T-helper 17 cell (primary cell): Measurements from ENCODE around the gene ERLIN1. TPM values are rescaled to one million over a fixed set of nuclear protein-coding genes. Genes with fewer than 3 reads are reported as not detected.

Experiments used
- ATAC-seq: fragments of 150-1000 bp; cut with Tn5 transposase; 2 replicates; pipeline ENCODE4 v1.10.0; 2021; ENCODE audit warnings: mild to moderate bottlenecking, moderate library complexity
- DNase-seq, 3 donors: peaks; one replicate each; pipeline versions ENCODE4 v3.0.0 to v3.0.0-alpha.2; 2020 to 2021
- H3K9me3 ChIP-seq: one replicate; pipeline ENCODE4 v1.7.0; 2013; ENCODE audit warnings: low read length, mild to moderate bottlenecking; ENCODE audit not compliant: control insufficient read depth, poor library complexity, severe bottlenecking
- H3K27ac Mint-ChIP-seq: one replicate; pipeline ENCODE4 v1.8.0; 2022; ENCODE audit warnings: mild to moderate bottlenecking, moderate library complexity, mixed read lengths
- H3K27me3 Mint-ChIP-seq: one replicate; pipeline ENCODE4 v1.8.0; 2022; ENCODE audit warnings: mixed read lengths
- H3K36me3 Mint-ChIP-seq: one replicate; pipeline ENCODE4 v1.8.0; 2022; ENCODE audit warnings: low read depth, mixed read lengths
- H3K4me1 Mint-ChIP-seq: one replicate; pipeline ENCODE4 v1.8.0; 2022; ENCODE audit warnings: mild to moderate bottlenecking, mixed read lengths
- H3K4me3 Mint-ChIP-seq: one replicate; pipeline ENCODE4 v1.8.0; 2022; ENCODE audit warnings: mild to moderate bottlenecking, moderate library complexity, mixed read lengths
- total RNA-seq, 4 donors: library from RNA in 2 of 4; stranded (reverse) in 2 of 4; gene quantifications; one replicate each; pipeline ENCODE4 v1.2.3 and lab custom pipeline; 2022 to 2026

Gene ERLIN1
- total RNA-seq, 2 donors from 2014 or later, result 3.7 to 5.7 TPM

DNA sequence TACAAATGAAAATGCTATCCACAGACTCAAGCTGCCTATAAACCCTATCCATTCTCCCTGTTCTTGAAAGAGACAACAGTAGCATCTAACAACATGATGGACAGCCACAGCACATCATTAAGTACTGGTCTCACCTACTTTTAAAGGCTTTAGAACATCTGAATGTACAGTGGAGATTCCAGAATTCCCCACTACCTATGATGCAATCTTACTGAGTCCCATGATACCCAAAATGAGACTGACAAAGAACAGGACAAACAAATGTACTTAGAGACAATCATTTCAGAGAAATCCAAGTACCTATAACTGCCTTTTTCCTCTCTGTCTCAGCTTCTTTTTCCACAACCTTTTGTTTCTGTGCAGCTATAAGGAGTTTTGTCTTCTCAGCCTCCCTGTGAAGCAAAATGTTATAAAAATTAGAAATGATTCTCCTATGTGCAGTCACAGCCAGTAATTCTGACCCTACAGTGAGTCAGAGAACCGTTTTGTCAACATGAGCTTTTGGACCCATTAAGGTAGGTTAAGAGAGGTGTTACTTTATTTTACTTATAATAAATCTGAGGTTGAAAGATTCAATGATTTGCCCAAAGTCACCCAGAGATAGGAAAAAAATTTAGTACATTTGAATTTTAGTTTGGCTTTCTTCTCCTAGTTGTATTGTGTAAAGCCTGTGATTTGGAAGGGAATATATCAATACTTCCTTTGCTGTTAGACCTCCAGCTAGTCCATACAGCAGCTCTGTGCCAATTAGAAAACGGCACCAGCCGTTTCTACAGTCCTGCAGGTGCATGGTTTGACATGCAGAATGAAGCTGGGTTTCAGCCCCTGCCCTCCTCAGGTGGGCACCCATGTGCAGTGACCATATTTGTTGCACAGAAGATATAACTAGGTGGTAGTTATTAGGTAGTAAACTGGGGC lies 21.9 kb downstream of the ERLIN1 start:
- DNase-seq (no peak), ATAC-seq (no peak)
- peaks cover 13% of the 10 kb centered on the region for H3K4me1 Mint-ChIP-seq
- peaks cover 5% of the 10 kb centered on the region for H3K36me3 Mint-ChIP-seq
- no peak overlapping the region for H3K4me3 Mint-ChIP-seq
- no peaks in the 10 kb centered on the region for H3K27me3 Mint-ChIP-seq
- H3K27ac Mint-ChIP-seq, result no peak overlapping the region
- no peaks in the 10 kb centered on the region for H3K9me3 ChIP-seq

DNA sequence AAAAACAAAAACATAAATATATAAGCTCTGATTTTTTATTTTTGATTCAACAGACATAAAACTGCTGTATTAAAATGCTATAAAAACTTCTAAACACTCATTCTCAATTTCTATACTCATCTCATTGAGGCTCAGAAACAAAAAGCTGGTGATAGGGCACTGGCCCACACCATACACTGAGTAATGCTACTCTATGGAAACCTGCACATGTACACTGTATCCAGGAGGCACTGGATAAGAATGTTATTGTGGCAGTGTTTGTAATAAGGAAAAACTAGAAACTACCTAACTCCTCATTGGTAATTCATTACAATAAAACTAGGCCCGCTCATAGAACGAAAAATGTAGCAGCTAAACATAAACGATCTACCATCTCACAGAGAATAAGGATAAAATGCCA lies 23.1 kb downstream of the ERLIN1 start:
- ATAC-seq (no peak), DNase-seq (no peak)
- H3K27me3 Mint-ChIP-seq, result no peaks in the 10 kb centered on the region
- no peak overlapping the region for H3K4me3 Mint-ChIP-seq
- H3K4me1 Mint-ChIP-seq, result peaks cover 11% of the 10 kb centered on the region
- no peaks in the 10 kb centered on the region for H3K9me3 ChIP-seq
- peaks cover 8% of the 10 kb centered on the region for H3K36me3 Mint-ChIP-seq
- no peak overlapping the region for H3K27ac Mint-ChIP-seq

DNA sequence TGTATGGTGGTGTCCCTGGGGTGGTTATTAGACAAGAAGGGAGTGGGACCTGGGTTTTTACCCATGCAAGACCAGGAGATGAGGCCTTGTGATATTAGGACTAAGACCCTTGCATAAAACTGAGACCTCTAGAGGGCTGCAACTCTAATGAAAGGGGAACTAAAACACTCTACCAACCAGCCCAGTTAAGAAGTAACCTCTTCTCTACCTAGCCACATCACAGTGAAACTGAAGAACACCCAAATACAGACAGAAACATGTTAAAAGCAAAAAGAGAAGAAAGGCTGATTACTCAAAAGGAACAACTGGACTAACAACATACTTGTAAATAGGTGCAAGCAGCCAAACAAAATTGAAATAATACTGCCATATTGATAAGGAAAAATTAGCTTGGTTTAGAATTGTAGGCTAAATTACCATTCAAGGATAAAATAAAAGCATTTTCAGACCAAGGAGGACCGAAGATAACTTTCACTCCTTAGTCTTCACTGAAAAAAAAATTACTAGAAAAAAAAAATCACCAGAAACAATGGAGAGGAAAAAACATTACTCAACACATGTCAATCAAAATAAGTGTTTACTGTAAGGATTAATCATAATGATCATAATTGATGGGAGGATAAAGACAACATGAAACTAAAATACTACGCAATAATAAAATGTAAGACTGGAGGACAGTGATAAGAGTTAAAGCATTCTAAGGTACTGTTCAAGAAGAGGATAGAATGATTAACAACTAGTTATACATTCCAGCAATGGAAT lies 27.6 kb downstream of the ERLIN1 start:
- H3K27ac Mint-ChIP-seq, result no peak overlapping the region
- H3K27me3 Mint-ChIP-seq, result no peaks in the 10 kb centered on the region
- H3K36me3 Mint-ChIP-seq, result peaks cover 31% of the 10 kb centered on the region
- H3K9me3 ChIP-seq, result no peaks in the 10 kb centered on the region
- H3K4me3 Mint-ChIP-seq, result no peak overlapping the region
- ATAC-seq, result no peak
- no peak for DNase-seq
- H3K4me1 Mint-ChIP-seq, result peaks cover 13% of the 10 kb centered on the region

DNA sequence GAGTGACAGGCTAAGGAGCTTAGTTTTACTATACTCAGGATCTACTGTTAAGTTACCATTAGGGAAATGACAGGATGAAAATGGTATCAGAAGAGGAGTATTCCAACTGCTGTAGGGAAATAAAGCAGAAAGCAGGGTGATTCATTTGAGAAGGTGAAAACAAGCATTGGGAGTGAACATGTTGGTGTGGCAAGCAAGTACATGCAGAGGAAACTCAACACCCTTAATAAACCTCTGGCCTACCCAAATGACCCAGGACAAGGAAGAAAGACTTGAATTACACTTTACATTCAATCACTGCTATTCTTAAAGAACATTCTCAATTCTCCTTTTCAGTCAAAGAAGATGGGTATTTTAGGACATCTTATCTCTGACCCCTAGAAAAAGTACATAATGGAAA lies 28.7 kb downstream of the ERLIN1 start:
- DNase-seq, result no peak
- ATAC-seq, result no peak
- H3K27ac Mint-ChIP-seq, result no peak overlapping the region

DNA sequence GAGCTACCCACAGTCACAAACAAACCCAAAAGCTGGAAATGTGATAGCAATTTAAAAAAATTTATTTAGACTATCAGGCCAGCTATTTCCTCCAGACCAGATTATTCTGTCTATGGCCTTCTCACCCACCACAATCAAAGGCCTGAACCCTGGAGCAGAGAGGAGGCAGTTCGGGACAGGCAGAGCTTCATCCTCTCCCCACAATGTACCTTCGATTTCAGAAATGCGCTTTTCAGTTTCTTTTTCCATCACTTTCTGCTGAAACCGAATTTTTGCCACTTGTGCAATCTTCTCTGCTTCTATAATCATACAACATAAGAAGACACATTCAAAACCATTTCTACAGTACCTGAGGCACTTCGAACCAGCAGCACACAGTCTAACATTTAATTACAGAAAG lies 29.9 kb downstream of the ERLIN1 start:
- Mint-ChIP-seq H3K4me3 (no peak overlapping the region), H3K4me1 (peaks cover 9% of the 10 kb centered on the region), H3K36me3 (peaks cover 38% of the 10 kb centered on the region), H3K27ac (no peak overlapping the region), H3K27me3 (no peaks in the 10 kb centered on the region)
- DNase-seq (no peak), ATAC-seq (no peak)
- no peaks in the 10 kb centered on the region for H3K9me3 ChIP-seq

More for the DNA sequence above, 28.7 kb downstream of the ERLIN1 start:
- Mint-ChIP-seq H3K4me1 (peaks cover 12% of the 10 kb centered on the region), H3K27me3 (no peaks in the 10 kb centered on the region), H3K4me3 (no peak overlapping the region), H3K36me3 (peaks cover 33% of the 10 kb centered on the region)
- no peaks in the 10 kb centered on the region for H3K9me3 ChIP-seq

DNA sequence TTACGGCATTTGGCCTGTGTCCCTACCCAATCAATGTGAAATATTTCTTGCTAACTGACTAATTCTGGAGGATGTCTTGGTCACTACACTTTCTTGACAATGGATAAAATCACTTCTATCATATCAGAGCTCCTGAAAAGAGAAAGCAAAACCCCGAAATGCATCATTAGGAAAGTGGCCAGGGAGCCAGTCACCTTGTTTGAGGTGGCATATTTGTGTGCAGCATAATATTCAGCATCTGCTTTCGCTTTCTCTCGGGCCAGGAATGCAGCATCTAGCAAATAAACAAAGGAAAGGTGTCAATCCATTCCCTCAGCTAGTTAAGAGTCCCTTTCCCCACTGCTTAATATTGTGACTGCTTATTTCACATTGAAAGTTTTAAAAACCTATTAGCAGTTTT lies 31.2 kb downstream of the ERLIN1 start:
- H3K4me1 Mint-ChIP-seq, result peaks cover 9% of the 10 kb centered on the region
- peaks cover 40% of the 10 kb centered on the region for H3K36me3 Mint-ChIP-seq
- no peaks in the 10 kb centered on the region for H3K27me3 Mint-ChIP-seq
- DNase-seq, result no peak
- no peak overlapping the region for H3K4me3 Mint-ChIP-seq
- H3K9me3 ChIP-seq, result no peaks in the 10 kb centered on the region
- no peak for ATAC-seq
- H3K27ac Mint-ChIP-seq, result peak overlapping the region; percentile 39

DNA sequence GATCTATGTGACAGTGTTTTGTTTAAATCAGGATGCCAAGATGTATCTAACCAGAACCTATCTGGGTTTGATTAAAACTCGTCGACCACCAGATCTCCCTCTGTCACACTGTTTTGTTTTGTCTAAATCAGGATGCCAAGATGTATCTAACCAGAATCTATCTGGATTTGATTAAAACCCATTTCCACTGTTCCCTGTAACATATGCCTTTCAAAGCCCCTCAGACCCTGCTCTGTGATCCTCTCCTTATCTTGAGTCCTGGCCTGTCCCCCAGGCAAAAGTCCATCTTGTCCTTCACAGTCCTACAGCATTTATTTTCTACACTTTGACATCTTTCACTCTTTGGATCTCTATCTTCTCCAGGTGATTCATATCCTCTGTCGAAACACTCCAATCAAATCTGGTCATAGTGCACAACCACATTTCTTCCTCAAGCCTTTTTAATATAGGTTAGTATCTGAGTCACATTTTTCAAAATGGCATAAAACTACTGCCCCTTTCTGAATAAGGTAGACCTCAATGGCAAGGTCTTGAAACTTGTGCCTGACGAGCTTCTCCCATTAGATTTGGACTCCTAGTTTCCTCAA lies 32.5 kb downstream of the ERLIN1 start:
- Mint-ChIP-seq H3K27me3 (no peaks in the 10 kb centered on the region), H3K4me3 (no peak overlapping the region), H3K36me3 (peaks cover 40% of the 10 kb centered on the region), H3K27ac (peak overlapping the region; percentile 51), H3K4me1 (peaks cover 6% of the 10 kb centered on the region)
- no peak for ATAC-seq
- no peak for DNase-seq
- no peaks in the 10 kb centered on the region for H3K9me3 ChIP-seq

DNA sequence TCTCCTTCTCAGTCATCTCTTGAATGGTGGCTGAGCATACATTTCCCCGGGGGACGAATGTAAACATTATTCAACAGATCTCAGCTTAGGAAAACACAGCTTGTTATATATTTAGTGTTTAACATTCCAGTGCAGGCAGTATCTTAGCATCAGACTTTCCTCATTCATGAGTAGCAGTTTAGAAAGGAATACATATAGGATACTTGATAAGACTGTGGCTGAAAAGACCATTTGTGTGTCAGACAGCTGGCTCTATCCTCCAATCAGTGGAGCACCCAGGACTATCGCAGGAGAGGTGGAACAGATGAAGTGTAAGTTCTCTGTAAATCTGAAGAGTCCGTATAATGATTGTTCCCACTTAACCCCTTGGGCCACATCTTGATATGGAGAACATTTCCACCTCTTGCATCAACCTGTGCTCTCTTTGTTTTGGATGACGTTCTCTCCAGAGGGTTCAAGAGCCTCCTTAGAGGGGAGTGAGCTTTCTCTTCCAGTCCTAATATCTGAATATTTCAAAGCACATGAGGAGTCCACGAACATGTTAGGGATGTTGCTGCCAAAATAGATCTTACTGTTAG lies 34.0 kb downstream of the ERLIN1 start:
- no peak overlapping the region for H3K4me3 Mint-ChIP-seq
- peaks cover 35% of the 10 kb centered on the region for H3K36me3 Mint-ChIP-seq
- DNase-seq (no peak), ATAC-seq (no peak)
- no peaks in the 10 kb centered on the region for H3K27me3 Mint-ChIP-seq
- peaks cover 1% of the 10 kb centered on the region for H3K4me1 Mint-ChIP-seq
- no peak overlapping the region for H3K27ac Mint-ChIP-seq
- no peaks in the 10 kb centered on the region for H3K9me3 ChIP-seq

DNA sequence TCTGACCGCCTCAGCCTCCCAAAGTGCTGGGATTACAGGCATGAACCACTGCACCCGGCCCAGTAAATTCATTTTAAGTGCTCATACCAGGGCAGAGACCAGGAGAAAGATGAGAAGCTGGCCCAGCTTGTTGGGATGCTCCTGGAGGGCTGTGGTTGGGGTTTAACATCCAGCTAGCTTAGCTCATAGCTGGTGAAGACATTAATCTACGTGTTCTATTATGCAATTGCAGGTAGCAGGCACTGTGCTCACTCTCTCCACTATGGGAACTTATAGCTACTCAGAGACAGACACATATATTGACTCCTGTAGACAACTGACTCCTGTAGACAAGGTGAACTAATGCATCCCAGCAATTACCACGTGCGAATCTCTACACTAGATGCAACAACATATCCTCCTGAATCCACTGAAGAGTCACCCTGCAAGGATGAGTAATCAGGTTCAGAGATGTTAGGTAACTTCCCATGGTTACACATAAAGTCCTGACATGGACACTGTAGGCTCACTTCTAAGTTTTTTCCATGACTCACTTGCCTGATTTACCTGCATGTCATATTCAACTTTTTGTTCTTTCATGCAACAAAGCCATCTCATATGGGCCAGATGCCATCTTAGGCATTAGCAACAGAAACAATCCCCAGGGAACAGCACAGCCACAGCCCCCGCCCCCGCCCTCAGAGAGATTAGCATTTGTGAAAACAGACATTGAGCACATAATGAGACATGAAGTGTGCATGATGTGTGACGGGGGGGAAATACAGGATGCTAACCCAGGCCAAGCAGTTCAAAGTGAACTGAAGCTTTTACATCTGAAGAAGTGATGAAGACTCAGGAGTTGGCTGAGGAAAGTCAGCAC lies 37.2 kb downstream of the ERLIN1 start:
- Mint-ChIP-seq H3K27me3 (no peaks in the 10 kb centered on the region), H3K4me3 (no peak overlapping the region), H3K4me1 (no peaks in the 10 kb centered on the region), H3K27ac (no peak overlapping the region), H3K36me3 (peaks cover 20% of the 10 kb centered on the region)
- no peak for ATAC-seq
- DNase-seq, result no peak
- H3K9me3 ChIP-seq, result no peaks in the 10 kb centered on the region

DNA sequence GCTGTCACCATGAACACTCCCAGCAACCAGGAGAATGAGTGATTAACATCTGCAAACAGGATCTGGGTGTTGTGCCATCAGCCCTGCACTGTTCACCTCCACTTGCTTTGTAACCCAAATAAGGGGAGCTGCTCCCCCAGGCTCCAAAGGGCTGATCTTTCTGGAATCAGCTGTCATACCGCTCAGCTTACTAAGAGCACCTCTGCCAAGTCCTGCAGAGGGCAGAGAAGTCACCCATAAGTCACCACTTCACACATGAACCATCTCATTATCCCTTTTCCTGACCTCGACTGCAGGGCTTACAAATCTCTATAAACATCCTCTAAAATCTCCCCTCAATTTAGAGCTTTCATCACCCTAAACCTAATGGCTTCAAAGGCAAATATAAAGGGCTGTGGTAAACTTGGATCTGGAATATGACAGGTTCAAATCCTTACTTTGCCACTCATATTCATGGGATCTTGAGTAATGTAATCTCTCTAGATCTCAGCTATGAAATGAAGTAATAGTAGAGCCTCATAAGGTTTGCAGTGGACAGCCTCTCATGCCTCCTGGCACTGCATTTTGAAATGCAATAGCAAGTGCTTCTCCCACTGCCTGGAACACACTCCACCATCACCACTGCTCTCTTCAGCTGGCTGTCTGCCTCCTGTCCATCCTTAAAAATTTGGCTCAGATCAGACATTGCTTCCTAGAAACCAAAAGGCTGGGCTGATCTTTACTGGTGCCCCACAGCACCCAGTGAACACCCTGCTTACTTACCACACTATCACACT lies 38.8 kb downstream of the ERLIN1 start:
- DNase-seq, result no peak
- H3K9me3 ChIP-seq, result no peaks in the 10 kb centered on the region
- Mint-ChIP-seq H3K36me3 (peaks cover 13% of the 10 kb centered on the region), H3K4me3 (no peak overlapping the region), H3K4me1 (no peaks in the 10 kb centered on the region), H3K27me3 (no peaks in the 10 kb centered on the region), H3K27ac (no peak overlapping the region)
- no peak for ATAC-seq

DNA sequence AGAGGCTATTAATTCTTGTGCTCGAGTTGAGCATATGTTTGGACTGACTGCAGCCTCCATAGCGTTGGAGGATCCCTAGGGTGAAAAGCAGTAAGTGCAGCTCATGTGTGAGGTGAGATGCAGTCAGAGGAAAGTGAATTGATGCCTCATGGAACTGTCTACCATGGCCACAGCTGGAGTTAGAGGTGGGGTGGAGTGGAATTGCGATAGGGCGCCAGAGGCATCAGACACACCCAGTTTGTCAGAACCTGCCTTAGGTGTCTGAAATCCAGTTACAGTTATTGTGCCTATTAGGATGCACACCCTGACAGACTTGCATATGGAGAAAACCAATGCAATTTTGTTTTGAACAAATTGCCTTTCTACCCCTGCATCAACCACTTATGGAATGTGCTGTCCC lies 39.4 kb downstream of the ERLIN1 start:
- H3K27ac Mint-ChIP-seq, result no peak overlapping the region
- H3K4me1 Mint-ChIP-seq, result no peaks in the 10 kb centered on the region
- peaks cover 6% of the 10 kb centered on the region for H3K36me3 Mint-ChIP-seq
- H3K4me3 Mint-ChIP-seq, result no peak overlapping the region
- no peak for ATAC-seq
- H3K27me3 Mint-ChIP-seq, result no peaks in the 10 kb centered on the region
- no peak for DNase-seq
- no peaks in the 10 kb centered on the region for H3K9me3 ChIP-seq

DNA sequence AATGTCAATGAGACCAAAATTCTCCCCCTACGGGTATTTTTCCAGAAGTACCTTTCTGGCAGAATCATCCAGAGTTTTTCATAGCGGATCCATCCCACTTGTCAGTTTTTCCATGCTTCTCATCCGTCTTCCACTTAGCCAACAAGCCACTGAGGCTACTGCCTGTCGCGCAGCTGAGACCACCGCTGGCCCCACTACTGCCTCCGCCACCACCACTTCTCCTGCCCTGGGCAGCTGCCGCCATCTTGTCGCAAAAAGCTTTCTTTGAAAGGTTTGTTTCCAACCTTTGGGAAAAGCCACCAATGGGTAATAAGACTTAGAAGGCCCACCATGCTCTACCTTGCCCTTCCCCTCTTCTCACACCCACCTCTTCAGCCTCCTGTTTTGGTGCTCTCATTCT lies 42.1 kb downstream of the ERLIN1 start:
- no peak for ATAC-seq
- H3K27ac Mint-ChIP-seq, result no peak overlapping the region
- H3K36me3 Mint-ChIP-seq, result no peaks in the 10 kb centered on the region
- H3K4me1 Mint-ChIP-seq, result no peaks in the 10 kb centered on the region
- peaks cover 11% of the 10 kb centered on the region for H3K27me3 Mint-ChIP-seq
- DNase-seq, result no peak
- H3K4me3 Mint-ChIP-seq, result no peak overlapping the region
- no peaks in the 10 kb centered on the region for H3K9me3 ChIP-seq
